ENCODE results near the gene SMARCC1. TPM values are rescaled to one million over a fixed set of nuclear protein-coding genes. Genes with fewer than 3 reads are reported as not detected.
A peak's percentile ranks its signal among the peaks of the same experiment; 100 is the strongest.

The SMARCC1 gene
- total and polyA plus RNA-seq, 2 donors from 2014 or later, result 11.6 to 80.4 TPM

DNA sequence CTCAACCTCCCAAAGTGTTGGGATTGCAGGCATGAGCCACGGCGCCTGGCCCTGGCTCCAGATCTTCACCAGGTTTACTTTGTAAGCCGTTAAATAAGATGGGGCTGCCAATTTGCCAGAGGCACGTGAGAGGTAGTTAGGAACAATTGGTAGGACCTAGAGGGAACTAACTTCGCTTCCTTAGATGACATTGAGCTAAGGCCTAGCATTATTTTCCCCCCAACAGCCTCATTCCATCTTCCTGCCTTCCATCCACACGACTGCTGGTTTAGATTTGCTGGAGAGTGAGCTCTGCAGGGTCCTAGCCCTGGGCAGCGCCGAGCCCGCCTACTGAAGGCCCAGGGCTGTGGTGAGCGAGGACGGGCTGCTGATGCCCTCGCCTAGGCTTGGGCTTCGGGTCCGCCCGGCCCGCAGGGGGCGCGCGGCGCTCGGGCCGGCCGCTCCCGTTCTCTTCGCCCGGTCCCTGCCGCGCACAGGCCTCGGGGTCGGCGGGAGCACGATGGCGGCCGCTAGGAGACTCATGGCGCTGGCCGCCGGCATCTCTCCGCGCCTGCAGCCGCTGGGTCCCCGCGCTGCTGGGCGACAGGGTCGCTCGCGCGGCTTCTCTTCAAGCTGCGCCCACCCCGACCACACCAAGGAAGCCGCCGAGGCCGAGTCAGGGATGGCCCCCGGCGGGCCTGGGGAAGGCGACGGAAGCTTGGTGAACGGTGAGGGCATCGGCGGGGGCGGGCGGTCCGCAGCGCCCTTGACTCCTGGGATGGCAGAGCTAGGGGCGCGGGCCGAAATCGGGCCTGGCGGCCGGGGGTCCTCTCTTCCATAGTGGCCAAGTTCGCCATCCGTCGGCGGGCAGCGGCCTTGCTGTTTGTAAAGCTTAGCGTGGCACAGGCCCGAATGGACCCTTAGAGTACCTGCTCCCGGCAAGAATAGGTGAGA is 43.1 kb upstream of the SMARCC1 start:
- no peak for FAIRE-seq
- H3K36me3 ChIP-seq (ENCODE audit: control insufficient read depth in 2 of 3, insufficient read depth in 3 of 3, low read length in 3 of 3), result peaks cover 3 to 19% (median 4%) of the 10 kb centered on the region in 3 donors

DNA sequence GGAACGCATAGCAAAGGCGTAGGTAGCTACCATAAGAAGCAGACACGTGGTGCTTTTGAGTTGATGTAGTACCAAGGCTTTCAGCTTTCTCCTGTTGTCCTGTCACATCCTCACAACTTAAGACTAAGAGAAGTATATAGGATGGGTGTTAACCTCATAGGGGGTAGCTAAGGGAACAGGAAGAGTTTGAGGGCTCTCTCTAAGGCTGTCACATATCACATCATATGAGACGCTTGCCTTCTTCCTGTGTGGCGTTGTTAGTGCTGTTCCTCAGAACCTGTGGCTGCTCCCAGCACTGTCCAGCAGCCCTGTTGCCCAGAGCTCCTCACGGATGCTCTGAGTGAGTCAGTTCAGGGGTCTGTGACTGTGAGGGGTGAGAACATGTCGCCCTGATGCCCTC is 35.9 kb upstream of the SMARCC1 start:
- Histone ChIP-seq H3K27ac (ENCODE audit: low read depth in 2 of 2, low read length in 2 of 2) (no peak overlapping the region), H3K9me3 (ENCODE audit: control insufficient read depth in 2 of 3, insufficient read depth in 1 of 3, low read length in 3 of 3) (no peaks in the 10 kb centered on the region), H3K4me1 (ENCODE audit: control insufficient read depth in 2 of 3, insufficient read depth in 2 of 3, low read depth in 1 of 3, low read length in 3 of 3) (no peaks in the 10 kb centered on the region), H3K9ac (ENCODE audit: low read length in 3 of 3) (no peak overlapping the region), H3K27me3 (ENCODE audit: control insufficient read depth, insufficient read depth, low read length) (no peaks in the 10 kb centered on the region), H3K36me3 (ENCODE audit: control insufficient read depth in 2 of 3, insufficient read depth in 3 of 3, low read length in 3 of 3) (peaks cover 0 to 22% (median 13%) of the 10 kb centered on the region in 3 donors), H3K4me3 (ENCODE audit: low read length in 3 of 3) (no peak overlapping the region)
- DNase-seq (no peak), FAIRE-seq (no peak)
- intact Hi-C loops (cut with DNase I), result no loop called here
- TF ChIP-seq, protein P1, sequence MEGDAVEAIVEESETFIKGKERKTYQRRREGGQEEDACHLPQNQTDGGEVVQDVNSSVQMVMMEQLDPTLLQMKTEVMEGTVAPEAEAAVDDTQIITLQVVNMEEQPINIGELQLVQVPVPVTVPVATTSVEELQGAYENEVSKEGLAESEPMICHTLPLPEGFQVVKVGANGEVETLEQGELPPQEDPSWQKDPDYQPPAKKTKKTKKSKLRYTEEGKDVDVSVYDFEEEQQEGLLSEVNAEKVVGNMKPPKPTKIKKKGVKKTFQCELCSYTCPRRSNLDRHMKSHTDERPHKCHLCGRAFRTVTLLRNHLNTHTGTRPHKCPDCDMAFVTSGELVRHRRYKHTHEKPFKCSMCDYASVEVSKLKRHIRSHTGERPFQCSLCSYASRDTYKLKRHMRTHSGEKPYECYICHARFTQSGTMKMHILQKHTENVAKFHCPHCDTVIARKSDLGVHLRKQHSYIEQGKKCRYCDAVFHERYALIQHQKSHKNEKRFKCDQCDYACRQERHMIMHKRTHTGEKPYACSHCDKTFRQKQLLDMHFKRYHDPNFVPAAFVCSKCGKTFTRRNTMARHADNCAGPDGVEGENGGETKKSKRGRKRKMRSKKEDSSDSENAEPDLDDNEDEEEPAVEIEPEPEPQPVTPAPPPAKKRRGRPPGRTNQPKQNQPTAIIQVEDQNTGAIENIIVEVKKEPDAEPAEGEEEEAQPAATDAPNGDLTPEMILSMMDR (IDR thresholded peaks at IDR 0.05; ENCODE audit: borderline replicate concordance, extremely low read depth, insufficient read depth), result no peak

More for the DNA sequence above, 43.1 kb upstream of the SMARCC1 start:
- peak overlapping the region; percentile 85 to 96 (median 93) for H3K4me3 ChIP-seq (ENCODE audit: low read length in 3 of 3)
- peak overlapping the region; percentile 78 to 94 (median 87) for H3K9ac ChIP-seq (ENCODE audit: low read length in 3 of 3)
- peak; percentile 85 to 95 (median 92) for DNase-seq
- H3K27ac ChIP-seq (ENCODE audit: low read depth in 2 of 2, low read length in 2 of 2), result peak overlapping the region; percentile 50 to 65
- no peaks in the 10 kb centered on the region for H3K9me3 ChIP-seq (ENCODE audit: control insufficient read depth in 2 of 3, insufficient read depth in 1 of 3, low read length in 3 of 3)
- TF ChIP-seq, protein P1 (IDR thresholded peaks at IDR 0.05; ENCODE audit: borderline replicate concordance, extremely low read depth, insufficient read depth), result peak; percentile 81
- peaks cover 0 to 14% (median 4%) of the 10 kb centered on the region in 3 donors for H3K4me1 ChIP-seq (ENCODE audit: control insufficient read depth in 2 of 3, insufficient read depth in 2 of 3, low read depth in 1 of 3, low read length in 3 of 3)
- no peaks in the 10 kb centered on the region for H3K27me3 ChIP-seq (ENCODE audit: control insufficient read depth, insufficient read depth, low read length)
- intact Hi-C loops (cut with DNase I), result no loop called here

DNA sequence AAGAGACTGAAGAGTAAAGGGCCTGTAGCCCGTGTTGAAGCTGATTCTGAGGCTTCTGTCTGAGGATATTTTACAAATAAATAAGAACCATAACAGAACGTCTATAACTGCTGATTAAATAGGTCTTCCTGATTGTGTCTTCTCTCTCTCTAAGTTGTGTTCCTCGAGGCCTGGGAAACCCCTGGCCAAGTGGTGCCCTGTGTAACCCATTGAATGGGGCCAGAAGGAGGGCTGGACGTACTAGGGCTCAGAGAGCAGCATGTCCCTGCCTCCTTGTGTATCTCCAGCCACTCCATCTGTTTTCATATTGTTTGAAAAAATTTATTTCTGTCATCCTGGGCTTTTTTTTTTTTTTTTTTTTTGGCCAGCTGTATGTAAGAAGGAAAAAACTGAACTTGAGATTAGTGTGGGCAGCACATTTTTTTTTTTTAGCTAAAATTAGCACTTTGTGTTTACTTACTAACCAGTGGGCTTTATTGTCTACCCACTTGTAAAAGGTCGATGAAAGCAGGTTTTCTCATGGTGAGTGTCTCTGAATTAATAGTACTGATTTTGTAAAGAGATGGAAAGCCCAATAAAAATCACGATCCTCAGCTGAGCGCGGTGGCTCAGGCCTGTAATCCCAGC is 32.0 kb upstream of the SMARCC1 start:
- DNase-seq (peak in 1 of 5 donors; percentile 5), FAIRE-seq (no peak)
- H3K4me3 ChIP-seq (ENCODE audit: low read length in 3 of 3), result no peak overlapping the region
- H3K9me3 ChIP-seq (ENCODE audit: control insufficient read depth in 2 of 3, insufficient read depth in 1 of 3, low read length in 3 of 3), result no peaks in the 10 kb centered on the region
- intact Hi-C loops (cut with DNase I), result no loop called here
- no peaks in the 10 kb centered on the region for H3K4me1 ChIP-seq (ENCODE audit: control insufficient read depth in 2 of 3, insufficient read depth in 2 of 3, low read depth in 1 of 3, low read length in 3 of 3)
- no peak overlapping the region for H3K27ac ChIP-seq (ENCODE audit: low read depth in 2 of 2, low read length in 2 of 2)
- TF ChIP-seq, protein P1 (IDR thresholded peaks at IDR 0.05; ENCODE audit: borderline replicate concordance, extremely low read depth, insufficient read depth), result no peak
- peaks cover 8 to 26% (median 20%) of the 10 kb centered on the region in 3 donors for H3K36me3 ChIP-seq (ENCODE audit: control insufficient read depth in 2 of 3, insufficient read depth in 3 of 3, low read length in 3 of 3)
- H3K27me3 ChIP-seq (ENCODE audit: control insufficient read depth, insufficient read depth, low read length), result no peaks in the 10 kb centered on the region
- H3K9ac ChIP-seq (ENCODE audit: low read length in 3 of 3), result no peak overlapping the region

All from kidney (tissue), 14 donors.